ENCODE data around the gene ATP5IF1.
A peak's percentile ranks its signal among the peaks of the same experiment; 100 is the strongest.

- TF ChIP-seq, protein P1, sequence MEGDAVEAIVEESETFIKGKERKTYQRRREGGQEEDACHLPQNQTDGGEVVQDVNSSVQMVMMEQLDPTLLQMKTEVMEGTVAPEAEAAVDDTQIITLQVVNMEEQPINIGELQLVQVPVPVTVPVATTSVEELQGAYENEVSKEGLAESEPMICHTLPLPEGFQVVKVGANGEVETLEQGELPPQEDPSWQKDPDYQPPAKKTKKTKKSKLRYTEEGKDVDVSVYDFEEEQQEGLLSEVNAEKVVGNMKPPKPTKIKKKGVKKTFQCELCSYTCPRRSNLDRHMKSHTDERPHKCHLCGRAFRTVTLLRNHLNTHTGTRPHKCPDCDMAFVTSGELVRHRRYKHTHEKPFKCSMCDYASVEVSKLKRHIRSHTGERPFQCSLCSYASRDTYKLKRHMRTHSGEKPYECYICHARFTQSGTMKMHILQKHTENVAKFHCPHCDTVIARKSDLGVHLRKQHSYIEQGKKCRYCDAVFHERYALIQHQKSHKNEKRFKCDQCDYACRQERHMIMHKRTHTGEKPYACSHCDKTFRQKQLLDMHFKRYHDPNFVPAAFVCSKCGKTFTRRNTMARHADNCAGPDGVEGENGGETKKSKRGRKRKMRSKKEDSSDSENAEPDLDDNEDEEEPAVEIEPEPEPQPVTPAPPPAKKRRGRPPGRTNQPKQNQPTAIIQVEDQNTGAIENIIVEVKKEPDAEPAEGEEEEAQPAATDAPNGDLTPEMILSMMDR (IDR thresholded peaks at IDR 0.05) = no peak
- TF ChIP-seq POLR2A (IDR thresholded peaks at IDR 0.05) = peak in 1 of 2 donors; percentile 37
Observed at GRCh38 chr1:28244549-28245251, 8.8 kb downstream of the ATP5IF1 start.
